Heart left ventricle (tissue), 16 donors: ENCODE data around the gene BFSP1. TPM values are rescaled to one million over a fixed set of nuclear protein-coding genes. Genes with fewer than 3 reads are reported as not detected.
A peak's percentile ranks its signal among the peaks of the same experiment; 100 is the strongest.

Experiments used
- ATAC-seq, 4 donors: fragments of 200-7000 bp; cut with Tn5 transposase; one replicate each; pipeline ENCODE4 v1.9.1; 2020 to 2022; ENCODE audit warnings: moderate library complexity in 4 of 4, mild to moderate bottlenecking in 3 of 4, moderate number of reproducible peaks in 1 of 4
- DNase-seq, 5 donors: peaks; one replicate each; pipeline ENCODE4 v3.0.0-alpha.2; 2020
- H3K27ac ChIP-seq, 12 donors: fragments of 200-600 bp; sonication (generic) in 4 of 12; one replicate each; pipeline versions ENCODE4 v1.5.0 to v1.8.0; 2016 to 2022; ENCODE audit warnings: mild to moderate bottlenecking in 2 of 12
- H3K27me3 ChIP-seq, 9 donors: fragments of 200-600 bp; sonication (generic) in 2 of 9; one replicate each; pipeline versions ENCODE4 v1.5.1 to v1.8.0; 2016 to 2022; ENCODE audit warnings: mild to moderate bottlenecking in 3 of 9
- H3K36me3 ChIP-seq, 9 donors: fragments of 200-600 bp; sonication (generic) in 2 of 9; one replicate each; pipeline versions ENCODE4 v1.5.0 to v1.8.0; 2018 to 2022; ENCODE audit warnings: mild to moderate bottlenecking in 2 of 9
- H3K4me1 ChIP-seq, 12 donors: fragments of 200-600 bp; sonication (generic) in 4 of 12; one replicate each; pipeline versions ENCODE4 v1.5.0 to v1.8.0; 2016 to 2022; ENCODE audit warnings: mild to moderate bottlenecking in 3 of 12
- H3K4me3 ChIP-seq, 12 donors: fragments of 200-600 bp; sonication (generic) in 4 of 12; one replicate each; pipeline versions ENCODE4 v1.5.0 to v1.8.0; 2017 to 2022; ENCODE audit warnings: mild to moderate bottlenecking in 9 of 12, moderate library complexity in 4 of 12
- H3K9me3 ChIP-seq, 12 donors: fragments of 200-600 bp; sonication (generic) in 4 of 12; one replicate each; pipeline versions ENCODE4 v1.5.0 to v1.8.0; 2016 to 2022; ENCODE audit warnings: mild to moderate bottlenecking in 1 of 12
- CTCF ChIP-seq, 12 donors: fragments of 200-600 bp; sonication (generic) in 4 of 12; IDR thresholded peaks; one replicate each; pipeline versions ENCODE4 v1.5.0 to v1.8.0; 2018 to 2022; ENCODE audit warnings: antibody characterized with exemption in 12 of 12, mild to moderate bottlenecking in 5 of 12
- POLR2A ChIP-seq, 2 donors: fragments of 450-650 bp; IDR thresholded peaks; one replicate each; pipeline ENCODE4 v1.6.1; 2017; ENCODE audit warnings: antibody characterized with exemption in 2 of 2, mild to moderate bottlenecking in 2 of 2, moderate library complexity in 2 of 2
- WGBS, 4 donors: extraction: QIAGEN DNeasy Blood & Tissue Kit in 2 of 4; methylation state at CpG; one replicate each; pipeline versions ENCODE4 v1.1.5 to v1.1.7; 2013 to 2018; 5-methylcytosine and 5-hydroxymethylcytosine counted together
- intact Hi-C, 10 donors: fragments of 100-400 bp; cut with DNase I; formaldehyde crosslinking; loops; one replicate each; pipeline versions ENCODE4 v1.11.1 to v1.14.2; 2022
- polyA plus RNA-seq, 2 donors: library from polyadenylated mRNA; stranded (reverse); fragments of 200-250 nt; gene quantifications; one replicate each; pipeline ENCODE4 v1.2.3, GENCODE V29; 2013
- total RNA-seq, 9 donors: library from RNA; depleted of rRNA in 2 of 9; stranded (reverse); fragments of >200 nt in 2 of 9; fragmentation: NEBNext Ultra II Directional in 3 of 9; extraction: Animal tissue kit (Norgen Biotek cat#: 25700) in 3 of 9; gene quantifications; one replicate each; pipeline versions ENCODE4 v1.1.0 to v1.2.4, GENCODE V29; 2016 to 2023
- donor health status: ischemic (EF 13 %, LVEDD 7.1; RV severe dilation, severe dysfunction).
- donor health status: healthy with polysubstance abuse.
- donor health status: DM: no; HTN: yes; CAD: no.
- donor health status: DM: no; HTN: no; CAD: no.
- donor health status: ischemic (EF 25% LVEDD 6.9; RV normal size, moderate dysfunction).
- donor health status: ischemic (EF 25% LVEDD 5.7; RV mildly dilated, moderate dysfunction).
- donor health status: healthy.
- donor health status: DM: yes; HTN: yes; CAD: no.
- donor health status: ischemic (EF 35%, LVEDD 5.7; RV mildly dilated, moderate dysfunction).
- donor health status: nonischemic (EF 11% LVEDD 7.7; RV severe dilation, severe dysfunction).
- donor health status: DM: yes; HTN: yes; CAD: no.
- donor health status: PGD.
- donor health status: ischemic (EF 29% LVEDD 5.4; RV normal size, mild dysfunction).
- donor health status: nonischemic (EF 23%, LVEDD 6.1; RV moderate dilation, normal function).

The BFSP1 gene
- total and polyA plus RNA-seq, 11 donors = 0.11 to 1.4 (median 0.63) TPM

DNA sequence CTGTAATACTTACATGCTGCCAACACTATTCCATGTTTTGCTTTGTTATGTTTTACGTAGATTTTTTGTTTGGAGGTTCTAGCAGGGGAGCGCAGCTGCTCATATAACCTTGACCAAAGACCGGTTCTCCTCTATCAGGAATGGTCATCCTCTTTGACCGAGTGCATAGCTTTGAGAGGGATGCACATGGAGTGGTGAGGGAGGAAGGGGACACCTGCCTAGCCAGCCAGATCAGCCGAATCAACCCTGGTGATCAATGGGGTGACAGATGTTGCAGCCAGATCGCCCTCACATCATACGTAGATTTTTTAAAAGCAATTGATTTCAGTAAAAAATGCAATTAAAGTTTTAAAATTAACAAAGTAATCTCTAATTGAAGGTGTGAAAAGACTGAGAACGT, 45.0 kb upstream of the BFSP1 start:
- H3K36me3 ChIP-seq = peaks cover 0 to 14% (median 0%) of the 10 kb centered on the region in 9 donors
- 63 to 65% (median 64%) methylated on average over 8 of the region's 8 CpGs for WGBS, 4 donors
- H3K9me3 ChIP-seq = no peaks in the 10 kb centered on the region
- H3K27me3 ChIP-seq = no peaks in the 10 kb centered on the region
- no peak overlapping the region for H3K4me3 ChIP-seq
- intact Hi-C loops = no loop called here
- ATAC-seq (no peak), DNase-seq (no peak)
- H3K27ac ChIP-seq = no peak overlapping the region
- no peak for TF ChIP-seq POLR2A (IDR thresholded peaks at IDR 0.05)
- TF ChIP-seq CTCF (IDR thresholded peaks at IDR 0.05) = no peak
- H3K4me1 ChIP-seq = peaks cover 6 to 91% (median 67%) of the 10 kb centered on the region in 12 donors

DNA sequence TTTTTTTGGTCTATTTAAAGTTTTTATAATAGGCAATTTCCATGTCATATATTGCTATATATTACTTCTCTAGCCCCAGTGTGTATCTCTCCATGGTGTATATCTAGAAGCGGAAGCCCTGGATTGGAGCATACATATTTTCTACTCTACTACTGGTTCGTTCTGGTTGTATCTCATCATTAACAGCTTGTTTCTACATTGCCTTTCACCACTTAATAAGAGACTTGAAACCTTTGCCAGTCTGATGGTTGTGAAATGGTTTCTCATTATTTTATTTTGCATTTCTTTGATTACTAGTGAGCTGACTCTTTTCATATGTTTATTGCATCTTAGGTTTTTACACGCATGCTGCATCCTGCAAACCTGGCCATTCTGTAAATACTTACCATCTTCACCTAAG, 42.3 kb upstream of the BFSP1 start:
- TF ChIP-seq CTCF (IDR thresholded peaks at IDR 0.05) = no peak
- no peak for TF ChIP-seq POLR2A (IDR thresholded peaks at IDR 0.05)
- H3K36me3 ChIP-seq = peaks cover 0 to 14% (median 0%) of the 10 kb centered on the region in 9 donors
- H3K4me1 ChIP-seq = peaks cover 6 to 73% (median 53%) of the 10 kb centered on the region in 12 donors
- ATAC-seq (no peak), DNase-seq (no peak)
- 50 to 62% (median 56%) methylated on average over 3 of the region's 3 CpGs for WGBS, 4 donors
- intact Hi-C loops = loop anchor here in 8 of 10 donors (5.0 kb wide), 3 partner anchors 34 to 39 kb away; no protein-coding TSS in a partner anchor
- H3K27me3 ChIP-seq = no peaks in the 10 kb centered on the region
- peak overlapping the region in 5 of 12 donors; percentile 8 to 100 (median 94) for H3K4me3 ChIP-seq
- H3K27ac ChIP-seq = peak overlapping the region in 4 of 12 donors; percentile 3 to 100 (median 54)
- H3K9me3 ChIP-seq = no peaks in the 10 kb centered on the region

- no peak for TF ChIP-seq CTCF (IDR thresholded peaks at IDR 0.05)
- no peak for TF ChIP-seq POLR2A (IDR thresholded peaks at IDR 0.05)
- H3K27me3 ChIP-seq = no peaks in the 10 kb centered on the region
- peaks cover 0 to 11% (median 0%) of the 10 kb centered on the region in 9 donors for H3K36me3 ChIP-seq
- H3K4me3 ChIP-seq = peak overlapping the region in 9 of 12 donors; percentile 72 to 100 (median 96)
- H3K4me1 ChIP-seq = peaks cover 10 to 71% (median 55%) of the 10 kb centered on the region in 12 donors
- 38 to 48% (median 42%) methylated on average over 7 of the region's 7 CpGs for WGBS, 4 donors
- ATAC-seq (no peak), DNase-seq (no peak)
- H3K9me3 ChIP-seq = no peaks in the 10 kb centered on the region
- intact Hi-C loops = loop anchor here in 8 of 10 donors (5.0 kb wide), 3 partner anchors 35 to 40 kb away; no protein-coding TSS in a partner anchor
- peak overlapping the region in 6 of 12 donors; percentile 12 to 100 (median 99) for H3K27ac ChIP-seq
Measured at GRCh38 chr20:17572034-17572638, 41.0 kb upstream of the BFSP1 start.

GRCh38 chr20:17571153-17571527, 40.0 kb upstream of the BFSP1 start:
- H3K9me3 ChIP-seq = no peaks in the 10 kb centered on the region
- TF ChIP-seq CTCF (IDR thresholded peaks at IDR 0.05) = no peak
- TF ChIP-seq POLR2A (IDR thresholded peaks at IDR 0.05) = no peak
- DNase-seq (no peak), ATAC-seq (peak in 1 of 4 donors; percentile 24)
- no peaks in the 10 kb centered on the region for H3K27me3 ChIP-seq
- H3K27ac ChIP-seq = peak overlapping the region; percentile 91 to 100 (median 99)
- H3K4me3 ChIP-seq = peak overlapping the region; percentile 45 to 100 (median 93)
- 14 to 21% (median 16%) methylated on average over 6 of the region's 6 CpGs for WGBS, 4 donors
- intact Hi-C loops = loop anchor here in 8 of 10 donors (2.0 to 5.0 kb wide), 6 partner anchors 18 to 41 kb away; no protein-coding TSS in a partner anchor
- peaks cover 10 to 61% (median 48%) of the 10 kb centered on the region in 12 donors for H3K4me1 ChIP-seq
- peaks cover 0 to 9% (median 0%) of the 10 kb centered on the region in 9 donors for H3K36me3 ChIP-seq
